Parathyroid adenoma (tissue), 2 donors: ENCODE measurements around the gene SMG6.

Experiments
- H2AFZ ChIP-seq: fragments of 300-600 bp; sonication (generic); one replicate; pipeline ENCODE4 v1.7.0; 2017; ENCODE audit warnings: antibody characterized with exemption, mild to moderate bottlenecking
- H3K27ac ChIP-seq: fragments of 300-600 bp; sonication (generic); one replicate; pipeline ENCODE4 v1.7.0; 2017
- H3K27me3 ChIP-seq: fragments of 300-600 bp; sonication (generic); one replicate; pipeline ENCODE4 v1.7.0; 2017; ENCODE audit warnings: low read length; ENCODE audit not compliant: control insufficient read depth, insufficient read depth
- H3K36me3 ChIP-seq: fragments of 300-600 bp; sonication (generic); one replicate; pipeline ENCODE4 v1.7.0; 2017; ENCODE audit warnings: low read length; ENCODE audit not compliant: control insufficient read depth, insufficient read depth
- H3K4me1 ChIP-seq: fragments of 300-600 bp; sonication (generic); one replicate; pipeline ENCODE4 v1.7.0; 2017; ENCODE audit warnings: control low read depth
- H3K4me2 ChIP-seq: fragments of 300-600 bp; sonication (generic); one replicate; pipeline ENCODE4 v1.7.0; 2017; ENCODE audit warnings: low read length
- H3K4me3 ChIP-seq: fragments of 300-600 bp; sonication (generic); one replicate; pipeline ENCODE4 v1.7.0; 2017; ENCODE audit warnings: low read depth, low read length
- H3K79me2 ChIP-seq: fragments of 300-600 bp; sonication (generic); one replicate; pipeline ENCODE4 v1.7.0; 2017; ENCODE audit warnings: control low read depth
- H3K9ac ChIP-seq: fragments of 300-600 bp; sonication (generic); one replicate; pipeline ENCODE4 v1.7.0; 2017; ENCODE audit warnings: mild to moderate bottlenecking
- H3K9me3 ChIP-seq: fragments of 300-600 bp; sonication (generic); one replicate; pipeline ENCODE4 v1.7.0; 2017; ENCODE audit warnings: low read length; ENCODE audit not compliant: control insufficient read depth
- TF ChIP-seq, protein P1 (sequence below): fragments of 300-600 bp; sonication (generic); IDR thresholded peaks from one replicate; pipeline ENCODE4 v1.7.0; 2017; ENCODE audit warnings: antibody characterized with exemption, mild to moderate bottlenecking
- donor health status: primary hyperparathyroidism.

The SMG6 gene

DNA sequence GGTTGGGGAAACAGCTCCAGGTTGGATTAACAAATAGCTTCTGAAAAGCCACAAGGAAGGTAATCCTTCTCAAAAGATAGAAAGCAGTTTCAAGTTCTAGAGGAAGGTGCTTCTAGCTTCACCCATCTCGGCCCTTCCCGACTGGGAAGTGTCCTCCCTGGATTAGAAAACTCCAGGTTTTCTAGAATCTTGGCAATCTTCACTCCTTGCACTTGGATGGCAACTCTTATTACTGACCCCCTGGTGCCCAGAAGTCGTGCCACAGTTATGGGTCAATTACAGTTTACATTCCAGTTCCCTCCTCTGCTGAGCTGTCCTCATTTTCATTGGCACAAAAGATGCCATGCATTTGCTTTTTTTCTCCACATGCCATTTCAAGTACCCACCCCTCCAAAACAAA, 65.6 kb downstream of the SMG6 start:
- H3K9me3 ChIP-seq = no peaks in the 10 kb centered on the region
- H2AFZ ChIP-seq = no peak overlapping the region
- H3K27ac ChIP-seq = peak overlapping the region; percentile 8
- no peaks in the 10 kb centered on the region for H3K27me3 ChIP-seq
- peaks cover 10% of the 10 kb centered on the region for H3K4me1 ChIP-seq
- no peaks in the 10 kb centered on the region for H3K36me3 ChIP-seq
- H3K4me2 ChIP-seq = peak overlapping the region; percentile 3
- H3K4me3 ChIP-seq = no peak overlapping the region
- TF ChIP-seq, protein P1, sequence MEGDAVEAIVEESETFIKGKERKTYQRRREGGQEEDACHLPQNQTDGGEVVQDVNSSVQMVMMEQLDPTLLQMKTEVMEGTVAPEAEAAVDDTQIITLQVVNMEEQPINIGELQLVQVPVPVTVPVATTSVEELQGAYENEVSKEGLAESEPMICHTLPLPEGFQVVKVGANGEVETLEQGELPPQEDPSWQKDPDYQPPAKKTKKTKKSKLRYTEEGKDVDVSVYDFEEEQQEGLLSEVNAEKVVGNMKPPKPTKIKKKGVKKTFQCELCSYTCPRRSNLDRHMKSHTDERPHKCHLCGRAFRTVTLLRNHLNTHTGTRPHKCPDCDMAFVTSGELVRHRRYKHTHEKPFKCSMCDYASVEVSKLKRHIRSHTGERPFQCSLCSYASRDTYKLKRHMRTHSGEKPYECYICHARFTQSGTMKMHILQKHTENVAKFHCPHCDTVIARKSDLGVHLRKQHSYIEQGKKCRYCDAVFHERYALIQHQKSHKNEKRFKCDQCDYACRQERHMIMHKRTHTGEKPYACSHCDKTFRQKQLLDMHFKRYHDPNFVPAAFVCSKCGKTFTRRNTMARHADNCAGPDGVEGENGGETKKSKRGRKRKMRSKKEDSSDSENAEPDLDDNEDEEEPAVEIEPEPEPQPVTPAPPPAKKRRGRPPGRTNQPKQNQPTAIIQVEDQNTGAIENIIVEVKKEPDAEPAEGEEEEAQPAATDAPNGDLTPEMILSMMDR = no peak
- no peak overlapping the region for H3K9ac ChIP-seq
- H3K79me2 ChIP-seq = peaks cover 11% of the 10 kb centered on the region

DNA sequence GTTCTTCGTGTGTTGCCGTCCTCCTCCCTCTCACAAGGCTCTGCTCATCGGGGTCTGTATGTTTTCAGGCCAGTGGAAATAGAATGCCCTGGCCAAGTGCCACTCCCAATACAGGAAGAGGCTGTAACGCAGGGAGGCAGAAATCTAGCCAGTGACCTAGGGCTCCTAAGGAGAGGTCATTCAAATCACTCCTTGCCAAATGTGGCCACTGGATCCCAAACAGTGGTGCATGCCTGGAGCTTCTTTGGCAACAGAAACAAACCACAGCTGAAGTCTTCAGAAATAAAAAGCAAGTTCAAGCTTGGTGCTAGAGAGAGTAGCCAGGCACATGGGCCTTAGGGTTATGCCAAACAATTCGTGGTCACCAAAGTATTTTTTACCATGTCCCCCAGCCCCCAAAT, 66.1 kb downstream of the SMG6 start:
- no peak overlapping the region for H3K9ac ChIP-seq
- TF ChIP-seq, protein P1 = no peak
- peak overlapping the region; percentile 8 for H3K27ac ChIP-seq
- no peak overlapping the region for H2AFZ ChIP-seq
- peaks cover 11% of the 10 kb centered on the region for H3K79me2 ChIP-seq
- no peaks in the 10 kb centered on the region for H3K9me3 ChIP-seq
- H3K4me2 ChIP-seq = no peak overlapping the region
- peaks cover 10% of the 10 kb centered on the region for H3K4me1 ChIP-seq
- H3K36me3 ChIP-seq = no peaks in the 10 kb centered on the region
- H3K4me3 ChIP-seq = no peak overlapping the region
- no peaks in the 10 kb centered on the region for H3K27me3 ChIP-seq

DNA sequence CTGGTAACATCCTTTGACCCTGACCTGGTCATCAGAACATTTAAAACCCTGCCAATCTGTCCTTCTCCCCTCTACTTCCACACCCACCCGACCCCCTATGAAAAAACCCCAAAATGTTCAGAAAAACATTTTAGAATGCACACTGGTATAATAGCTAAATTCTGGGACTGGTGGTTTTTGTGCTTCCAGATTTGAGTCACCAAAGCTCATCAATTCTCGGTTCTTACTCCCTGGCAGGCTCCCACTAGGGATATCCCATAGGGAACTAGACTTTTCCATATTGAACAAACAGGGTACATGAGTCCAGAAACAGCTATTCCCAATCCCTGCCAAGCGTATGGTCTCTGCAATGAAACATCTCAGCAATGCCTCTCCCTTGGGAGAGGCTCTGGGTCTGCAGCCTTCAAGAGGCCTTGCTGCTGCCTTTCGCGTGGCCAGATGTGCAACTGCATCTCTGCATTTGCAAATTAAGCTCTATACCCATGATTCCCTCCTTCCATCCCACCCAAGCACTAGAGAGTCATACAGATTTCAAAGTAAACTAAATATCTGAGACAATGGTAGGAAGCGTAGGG, 67.7 kb downstream of the SMG6 start:
- Histone ChIP-seq H3K4me2 (no peak overlapping the region), H3K4me1 (peaks cover 10% of the 10 kb centered on the region), H3K36me3 (no peaks in the 10 kb centered on the region), H3K9me3 (no peaks in the 10 kb centered on the region), H2AFZ (no peak overlapping the region), H3K9ac (no peak overlapping the region), H3K27ac (peak overlapping the region; percentile 31), H3K79me2 (peaks cover 8% of the 10 kb centered on the region), H3K4me3 (no peak overlapping the region), H3K27me3 (no peaks in the 10 kb centered on the region)
- TF ChIP-seq, protein P1 = no peak

DNA sequence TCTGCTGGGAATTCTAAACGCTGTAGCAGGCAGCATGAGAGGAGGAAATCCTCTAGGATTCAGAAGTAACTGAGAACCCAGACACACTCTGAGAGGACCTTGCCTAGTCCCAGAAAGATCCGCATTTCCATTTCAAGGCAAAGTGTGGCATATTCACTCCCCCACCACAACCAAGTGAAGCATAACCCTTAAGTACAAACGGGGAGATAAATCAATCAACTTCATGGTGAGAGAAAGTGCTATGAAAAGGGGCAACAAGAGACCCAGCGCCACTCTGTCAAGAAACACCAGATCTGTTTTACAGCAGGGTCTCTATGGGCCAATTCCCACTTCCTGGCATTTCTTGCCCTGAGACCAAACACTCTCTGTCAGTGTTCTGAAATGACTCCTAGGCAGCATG, 68.3 kb downstream of the SMG6 start:
- no peak overlapping the region for H2AFZ ChIP-seq
- H3K4me3 ChIP-seq = no peak overlapping the region
- no peaks in the 10 kb centered on the region for H3K36me3 ChIP-seq
- H3K79me2 ChIP-seq = peaks cover 8% of the 10 kb centered on the region
- TF ChIP-seq, protein P1 = no peak
- H3K9me3 ChIP-seq = no peaks in the 10 kb centered on the region
- no peaks in the 10 kb centered on the region for H3K27me3 ChIP-seq
- peak overlapping the region; percentile 31 for H3K27ac ChIP-seq
- no peak overlapping the region for H3K4me2 ChIP-seq
- H3K4me1 ChIP-seq = peaks cover 10% of the 10 kb centered on the region
- no peak overlapping the region for H3K9ac ChIP-seq

DNA sequence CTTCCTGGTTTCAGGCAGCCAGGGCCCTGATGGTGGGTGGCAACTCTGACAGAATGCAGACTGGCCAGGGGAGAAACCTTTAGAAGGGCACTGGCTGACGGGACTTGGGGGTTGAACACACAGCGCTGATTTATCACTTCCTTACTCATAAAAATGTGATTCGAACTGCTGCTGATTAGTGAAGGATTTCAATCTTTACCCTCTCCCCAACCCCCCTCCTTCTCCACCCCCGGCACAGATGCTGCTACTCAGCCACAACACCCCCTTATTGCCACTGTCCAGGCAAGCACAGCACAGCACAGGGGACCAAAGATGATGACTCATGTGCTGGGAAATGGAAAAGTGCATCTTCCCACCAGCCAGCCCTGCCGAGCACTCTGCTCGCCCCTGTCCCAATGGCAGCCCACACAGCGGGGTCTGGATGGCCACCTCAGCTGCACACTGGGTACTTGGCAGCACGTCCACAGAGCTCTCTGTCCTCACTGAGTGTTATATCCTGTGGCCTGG, 70.1 kb downstream of the SMG6 start:
- Histone ChIP-seq H3K79me2 (peaks cover 10% of the 10 kb centered on the region), H3K4me2 (no peak overlapping the region), H2AFZ (no peak overlapping the region), H3K4me1 (peaks cover 10% of the 10 kb centered on the region), H3K9ac (no peak overlapping the region), H3K9me3 (no peaks in the 10 kb centered on the region), H3K27ac (no peak overlapping the region), H3K27me3 (no peaks in the 10 kb centered on the region), H3K4me3 (no peak overlapping the region), H3K36me3 (no peaks in the 10 kb centered on the region)
- TF ChIP-seq, protein P1 = no peak
